ENCODE measurements around the gene RRAS2. TPM values are rescaled to one million over a fixed set of nuclear protein-coding genes. Genes with fewer than 3 reads are reported as not detected.

The RRAS2 gene
- total RNA-seq, 1 donor from 2014 or later: 45.5 TPM

GRCh38 chr11:14362611-14363010 lies 3.6 kb upstream of the RRAS2 start:
- Mint-ChIP-seq H3K27ac (no peak overlapping the region), H3K4me3 (ENCODE audit: low read depth) (no peak overlapping the region), H3K9me3 (ENCODE audit: low read depth) (no peaks in the 10 kb centered on the region), H3K36me3 (ENCODE audit: insufficient read depth) (no peaks in the 10 kb centered on the region), H3K27me3 (peaks cover 24% of the 10 kb centered on the region), H3K4me1 (ENCODE audit: low read depth) (peaks cover 2% of the 10 kb centered on the region)
- no peak for DNase-seq (ENCODE audit: low spot score, unreplicated experiment)
- TF ChIP-seq CTCF (IDR thresholded peaks at IDR 0.05; ENCODE audit: unreplicated experiment): no peak

GRCh38 chr11:14361951-14362350 lies 3.0 kb upstream of the RRAS2 start:
- no peaks in the 10 kb centered on the region for H3K36me3 Mint-ChIP-seq (ENCODE audit: insufficient read depth)
- no peak overlapping the region for H3K4me3 Mint-ChIP-seq (ENCODE audit: low read depth)
- H3K27ac Mint-ChIP-seq: no peak overlapping the region
- H3K4me1 Mint-ChIP-seq (ENCODE audit: low read depth): peaks cover 6% of the 10 kb centered on the region
- TF ChIP-seq CTCF (IDR thresholded peaks at IDR 0.05; ENCODE audit: unreplicated experiment): no peak
- H3K27me3 Mint-ChIP-seq: peaks cover 24% of the 10 kb centered on the region
- no peak for DNase-seq (ENCODE audit: low spot score, unreplicated experiment)
- H3K9me3 Mint-ChIP-seq (ENCODE audit: low read depth): no peaks in the 10 kb centered on the region

GRCh38 chr11:14360976-14361375 lies 2.0 kb upstream of the RRAS2 start:
- Mint-ChIP-seq H3K4me3 (ENCODE audit: low read depth) (no peak overlapping the region), H3K27me3 (peaks cover 24% of the 10 kb centered on the region), H3K9me3 (ENCODE audit: low read depth) (no peaks in the 10 kb centered on the region), H3K4me1 (ENCODE audit: low read depth) (peaks cover 9% of the 10 kb centered on the region), H3K36me3 (ENCODE audit: insufficient read depth) (no peaks in the 10 kb centered on the region), H3K27ac (no peak overlapping the region)
- no peak for DNase-seq (ENCODE audit: low spot score, unreplicated experiment)
- no peak for TF ChIP-seq CTCF (IDR thresholded peaks at IDR 0.05; ENCODE audit: unreplicated experiment)

GRCh38 chr11:14359501-14360031 lies 583 bp upstream of the RRAS2 start:
- Mint-ChIP-seq H3K27ac (peak overlapping the region; percentile 16), H3K27me3 (peaks cover 22% of the 10 kb centered on the region), H3K9me3 (ENCODE audit: low read depth) (no peaks in the 10 kb centered on the region)

More at GRCh38 chr11:14359501-14360031, 583 bp upstream of the RRAS2 start:
- peaks cover 9% of the 10 kb centered on the region for H3K4me1 Mint-ChIP-seq (ENCODE audit: low read depth)
- peak overlapping the region; percentile 62 for H3K4me3 Mint-ChIP-seq (ENCODE audit: low read depth)
- TF ChIP-seq CTCF (IDR thresholded peaks at IDR 0.05; ENCODE audit: unreplicated experiment): no peak
- DNase-seq (ENCODE audit: low spot score, unreplicated experiment): no peak
- no peaks in the 10 kb centered on the region for H3K36me3 Mint-ChIP-seq (ENCODE audit: insufficient read depth)
